Inflammatory macrophage (primary cell): ENCODE measurements around the gene GPX3.

Experiments
- DNase-seq, 2 donors: peaks; one replicate each; pipeline ENCODE4 v3.0.0-alpha.2; 2020 to 2022

The GPX3 gene

GRCh38 chr5:151014680-151015343 lies 5.6 kb upstream of the GPX3 start:
- DNase-seq, result no peak

- DNase-seq, result peak; percentile 8 to 46
Observed at GRCh38 chr5:151015974-151016587, 4.3 kb upstream of the GPX3 start.

- peak; percentile 92 to 93 for DNase-seq
Observed at GRCh38 chr5:151016700-151017099, 3.7 kb upstream of the GPX3 start.

- no peak for DNase-seq
Observed at GRCh38 chr5:151017897-151018296, 2.5 kb upstream of the GPX3 start.

GRCh38 chr5:151018846-151019245 lies 1.5 kb upstream of the GPX3 start:
- DNase-seq, result no peak

- DNase-seq, result no peak
Observed at GRCh38 chr5:151019331-151019730, 1.1 kb upstream of the GPX3 start.

- no peak for DNase-seq
Observed at GRCh38 chr5:151021746-151022145, 1.4 kb downstream of the GPX3 start.

GRCh38 chr5:151022511-151023018 lies 2.2 kb downstream of the GPX3 start:
- DNase-seq, result no peak

GRCh38 chr5:151023047-151023615 lies 2.7 kb downstream of the GPX3 start:
- peak in 1 of 2 donors; percentile 46 for DNase-seq

- peak; percentile 22 to 53 for DNase-seq
Observed at GRCh38 chr5:151023651-151024050, 3.3 kb downstream of the GPX3 start.

- DNase-seq, result peak in 1 of 2 donors; percentile 35
Observed at GRCh38 chr5:151024440-151025249, 4.3 kb downstream of the GPX3 start.

- DNase-seq, result no peak
Observed at GRCh38 chr5:151025250-151025606, 4.8 kb downstream of the GPX3 start.

- DNase-seq, result no peak
Observed at GRCh38 chr5:151026088-151026487, 5.7 kb downstream of the GPX3 start.

GRCh38 chr5:151026679-151027078 lies 6.3 kb downstream of the GPX3 start:
- DNase-seq, result peak; percentile 53 to 79

GRCh38 chr5:151027961-151028479 lies 7.6 kb downstream of the GPX3 start:
- no peak for DNase-seq

GRCh38 chr5:151028717-151029116 lies 8.3 kb downstream of the GPX3 start:
- no peak for DNase-seq

- DNase-seq, result peak in 1 of 2 donors; percentile 10
Observed at GRCh38 chr5:151029179-151030055, 9.0 kb downstream of the GPX3 start.

- DNase-seq, result no peak
Observed at GRCh38 chr5:151030056-151030336, 9.6 kb downstream of the GPX3 start.

- no peak for DNase-seq
Observed at GRCh38 chr5:151030379-151030778, 10.0 kb downstream of the GPX3 start.

GRCh38 chr5:151031554-151031953 lies 11.2 kb downstream of the GPX3 start:
- no peak for DNase-seq

- DNase-seq, result no peak
Observed at GRCh38 chr5:151033217-151033934, 13.0 kb downstream of the GPX3 start.
